ENCODE results near the gene ALB. TPM values are rescaled to one million over a fixed set of nuclear protein-coding genes. Genes with fewer than 3 reads are reported as not detected.

The ALB gene
- total and polyA plus RNA-seq, 2 donors (not counting 1 experiment from before 2014, with no cell fraction given): 0.24 TPM; not detected in 1

- H3K9me3 ChIP-seq (ENCODE audit: control extremely low read depth in 1 of 3, control insufficient read depth in 2 of 3, insufficient read depth in 1 of 3, low read length in 2 of 3): no peaks in the 10 kb centered on the region
- no peak overlapping the region for H3K9ac ChIP-seq (ENCODE audit: low read length)
- H3K27ac ChIP-seq (ENCODE audit: low read length in 2 of 2): no peak overlapping the region
- no peaks in the 10 kb centered on the region for H3K36me3 ChIP-seq (replicated peaks in 1 of 2; ENCODE audit: control extremely low read depth in 1 of 2, control insufficient read depth in 1 of 2, extremely low read depth in 1 of 2, insufficient read depth in 2 of 2, low read length in 1 of 2)
- no peaks in the 10 kb centered on the region for H3K4me1 ChIP-seq (ENCODE audit: control insufficient read depth in 2 of 2, insufficient read depth in 2 of 2, low read length in 2 of 2)
- no peaks in the 10 kb centered on the region for H3K79me2 ChIP-seq (ENCODE audit: control insufficient read depth, insufficient read depth, low read length)
- no peaks in the 10 kb centered on the region for H4K20me1 ChIP-seq (ENCODE audit: control insufficient read depth, insufficient read depth, low read length, poor library complexity, severe bottlenecking)
- DNase-seq (no peak), ATAC-seq (ENCODE audit: low read depth) (no peak)
- no peak overlapping the region for H3K4me3 ChIP-seq (ENCODE audit: control extremely low read depth in 1 of 5, extremely low read depth in 1 of 5, insufficient read depth in 1 of 5, low read depth in 2 of 5, low read length in 4 of 5)
- Mint-ChIP-seq H3K4me3 (no peak overlapping the region), H3K27me3 (peaks cover 2% of the 10 kb centered on the region), H3K9me3 (ENCODE audit: insufficient read depth) (no peaks in the 10 kb centered on the region), H3K27ac (no peak overlapping the region), H3K4me1 (no peaks in the 10 kb centered on the region)
- CTCF ChIA-PET: no interaction called here
- TF ChIP-seq EZH2 (IDR thresholded peaks at IDR 0.05; ENCODE audit: borderline replicate concordance, insufficient read depth, low read depth, low read length, poor library complexity, severe bottlenecking) (no peak), CTCF (IDR thresholded peaks at IDR 0.05) (no peak)
- H3K27me3 ChIP-seq (replicated peaks in 1 of 4; ENCODE audit: control extremely low read depth in 1 of 4, control insufficient read depth in 3 of 4, insufficient read depth in 4 of 4, low read length in 3 of 4): peaks cover 0 to 3% (median 0%) of the 10 kb centered on the region in 4 experiments
- intact Hi-C loops (cut with micrococcal nuclease): no loop called here
- no CpG with 5 or more reads among the region's 2 CpGs for WGBS (ENCODE audit: insufficient coverage)
- POLR2A ChIA-PET: no interaction called here
- no peak overlapping the region for H3K4me2 ChIP-seq (replicated peaks; ENCODE audit: low read depth, low read length, poor library complexity, severe bottlenecking)
- H2AFZ ChIP-seq (ENCODE audit: insufficient read depth, low read depth, low read length, poor library complexity, severe bottlenecking): no peak overlapping the region
Measured at GRCh38 chr4:73416423-73417087, 12.5 kb downstream of the ALB start.

GRCh38 chr4:73417342-73417741 lies 13.3 kb downstream of the ALB start:
- H3K9ac ChIP-seq (ENCODE audit: low read length): no peak overlapping the region
- no peaks in the 10 kb centered on the region for H3K79me2 ChIP-seq (ENCODE audit: control insufficient read depth, insufficient read depth, low read length)
- no peak overlapping the region for H3K4me3 ChIP-seq (ENCODE audit: control extremely low read depth in 1 of 5, extremely low read depth in 1 of 5, insufficient read depth in 1 of 5, low read depth in 2 of 5, low read length in 4 of 5)
- DNase-seq: no peak
- H3K4me1 ChIP-seq (ENCODE audit: control insufficient read depth in 2 of 2, insufficient read depth in 2 of 2, low read length in 2 of 2): no peaks in the 10 kb centered on the region
- no CpG with 5 or more reads among the region's 2 CpGs for WGBS (ENCODE audit: insufficient coverage)
- no peak for ATAC-seq (ENCODE audit: low read depth)
- ChIA-PET POLR2A (no interaction called here), CTCF (interaction anchor here (0.7 kb wide), 1 partner anchor 43 kb away, joined by 3 read pairs; no protein-coding TSS in a partner anchor)
- H3K4me2 ChIP-seq (replicated peaks; ENCODE audit: low read depth, low read length, poor library complexity, severe bottlenecking): no peak overlapping the region
- H3K36me3 ChIP-seq (replicated peaks in 1 of 2; ENCODE audit: control extremely low read depth in 1 of 2, control insufficient read depth in 1 of 2, extremely low read depth in 1 of 2, insufficient read depth in 2 of 2, low read length in 1 of 2): no peaks in the 10 kb centered on the region
- intact Hi-C loops (cut with micrococcal nuclease): no loop called here
- H2AFZ ChIP-seq (ENCODE audit: insufficient read depth, low read depth, low read length, poor library complexity, severe bottlenecking): no peak overlapping the region
- Mint-ChIP-seq H3K27ac (no peak overlapping the region), H3K4me1 (no peaks in the 10 kb centered on the region), H3K27me3 (peaks cover 7% of the 10 kb centered on the region), H3K4me3 (no peak overlapping the region), H3K9me3 (ENCODE audit: insufficient read depth) (no peaks in the 10 kb centered on the region)
- no peaks in the 10 kb centered on the region for H4K20me1 ChIP-seq (ENCODE audit: control insufficient read depth, insufficient read depth, low read length, poor library complexity, severe bottlenecking)
- peaks cover 0 to 3% (median 0%) of the 10 kb centered on the region in 4 experiments for H3K27me3 ChIP-seq (replicated peaks in 1 of 4; ENCODE audit: control extremely low read depth in 1 of 4, control insufficient read depth in 3 of 4, insufficient read depth in 4 of 4, low read length in 3 of 4)
- TF ChIP-seq CTCF (IDR thresholded peaks at IDR 0.05) (no peak), EZH2 (IDR thresholded peaks at IDR 0.05; ENCODE audit: borderline replicate concordance, insufficient read depth, low read depth, low read length, poor library complexity, severe bottlenecking) (no peak)
- H3K9me3 ChIP-seq (ENCODE audit: control extremely low read depth in 1 of 3, control insufficient read depth in 2 of 3, insufficient read depth in 1 of 3, low read length in 2 of 3): no peaks in the 10 kb centered on the region
- H3K27ac ChIP-seq (ENCODE audit: low read length in 2 of 2): no peak overlapping the region
